HEK293 (cell line): Measurements from ENCODE around the gene ADD1.

Experiments
- KLF16 ChIP-seq: fragments of 450-650 bp; formaldehyde crosslinking; IDR thresholded peaks from 2 replicates; pipeline ENCODE4 v1.5.1; 2017; ENCODE audit warnings: missing biosample characterization, missing genetic modification characterization
- PRDM1 ChIP-seq: fragments of 450-650 bp; formaldehyde crosslinking; IDR thresholded peaks from 2 replicates; pipeline ENCODE4; 2016; ENCODE audit warnings: missing biosample characterization, missing genetic modification characterization
- REPIN1 ChIP-seq: fragments of 450-650 bp; formaldehyde crosslinking; IDR thresholded peaks from 2 replicates; pipeline ENCODE4 v1.5.1; 2017; ENCODE audit warnings: missing biosample characterization, missing genetic modification characterization, low read depth
- YY1 ChIP-seq: fragments of 450-650 bp; formaldehyde crosslinking; IDR thresholded peaks from 2 replicates; pipeline ENCODE4 v1.5.1; 2018; ENCODE audit warnings: missing biosample characterization, missing genetic modification characterization
- ZBTB7A ChIP-seq: fragments of 450-650 bp; formaldehyde crosslinking; IDR thresholded peaks from 2 replicates; pipeline ENCODE4 v1.5.1; 2016; ENCODE audit warnings: low read depth, missing biosample characterization, missing genetic modification characterization
- ZNF214 ChIP-seq: fragments of 450-650 bp; formaldehyde crosslinking; IDR thresholded peaks from 2 replicates; pipeline ENCODE4 v1.5.1; 2017; ENCODE audit warnings: missing biosample characterization, mild to moderate bottlenecking, missing genetic modification characterization, borderline replicate concordance
- ZNF266 ChIP-seq: fragments of 450-650 bp; formaldehyde crosslinking; IDR thresholded peaks from 2 replicates; pipeline ENCODE4 v1.5.1; 2016; ENCODE audit warnings: missing biosample characterization, missing genetic modification characterization, low read depth
- ZNF747 ChIP-seq: fragments of 450-650 bp; formaldehyde crosslinking; IDR thresholded peaks from 2 replicates; pipeline ENCODE4 v1.5.1; 2016; ENCODE audit warnings: missing biosample characterization, missing genetic modification characterization
- TF ChIP-seq, protein P1 (sequence below): fragments of 450-650 bp; formaldehyde crosslinking; IDR thresholded peaks from 2 replicates; pipeline ENCODE4 v1.5.1; 2016; ENCODE audit warnings: missing biosample characterization, missing genetic modification characterization
- TF ChIP-seq, protein P2 (sequence below): fragments of 450-650 bp; formaldehyde crosslinking; IDR thresholded peaks from 2 replicates; pipeline ENCODE4 v1.5.1; 2016; ENCODE audit warnings: missing biosample characterization, missing genetic modification characterization
- TF ChIP-seq, protein P3 (sequence below): fragments of 450-650 bp; formaldehyde crosslinking; conservative IDR thresholded peaks from 2 replicates; pipeline ENCODE4 v1.5.1; 2016; ENCODE audit warnings: low read depth, missing biosample characterization, missing genetic modification characterization
- TF ChIP-seq, protein P4 (sequence below): fragments of 450-650 bp; formaldehyde crosslinking; IDR thresholded peaks from 2 replicates; pipeline ENCODE4 v1.5.1; 2017; ENCODE audit warnings: missing biosample characterization, missing genetic modification characterization
- TF ChIP-seq, protein P5 (sequence below): fragments of 450-650 bp; formaldehyde crosslinking; IDR thresholded peaks from 2 replicates; pipeline ENCODE4 v1.5.1; 2016; ENCODE audit warnings: missing biosample characterization, missing genetic modification characterization

DNA sequence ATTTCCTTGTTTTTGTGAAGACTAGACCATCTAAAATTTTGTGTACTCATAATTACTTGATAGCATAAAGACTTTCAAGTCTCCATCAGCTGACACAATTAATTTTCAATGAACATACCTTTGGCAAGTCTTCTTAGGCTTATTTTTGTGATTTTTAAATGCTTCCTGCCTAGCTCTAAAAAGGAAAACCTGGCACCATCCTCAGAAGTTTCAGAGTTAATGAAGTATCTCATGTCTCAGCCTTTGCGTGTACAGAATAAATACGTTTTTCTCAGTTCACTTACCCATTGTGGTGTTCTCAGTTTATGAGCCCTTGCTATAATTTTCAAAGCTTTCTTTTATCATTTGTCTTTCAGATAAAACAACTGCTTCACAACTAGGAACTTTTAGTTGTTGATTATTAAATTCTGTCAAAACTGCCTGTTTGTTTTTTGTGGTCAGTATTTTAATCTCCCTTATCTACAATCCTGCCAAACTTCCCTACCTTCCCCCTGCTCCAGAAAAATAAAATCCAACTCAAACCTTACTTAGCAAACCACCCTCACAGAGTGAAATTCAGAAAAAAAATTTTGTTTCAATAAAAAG, 21.6 kb downstream of the ADD1 start:
- TF ChIP-seq, protein P1, sequence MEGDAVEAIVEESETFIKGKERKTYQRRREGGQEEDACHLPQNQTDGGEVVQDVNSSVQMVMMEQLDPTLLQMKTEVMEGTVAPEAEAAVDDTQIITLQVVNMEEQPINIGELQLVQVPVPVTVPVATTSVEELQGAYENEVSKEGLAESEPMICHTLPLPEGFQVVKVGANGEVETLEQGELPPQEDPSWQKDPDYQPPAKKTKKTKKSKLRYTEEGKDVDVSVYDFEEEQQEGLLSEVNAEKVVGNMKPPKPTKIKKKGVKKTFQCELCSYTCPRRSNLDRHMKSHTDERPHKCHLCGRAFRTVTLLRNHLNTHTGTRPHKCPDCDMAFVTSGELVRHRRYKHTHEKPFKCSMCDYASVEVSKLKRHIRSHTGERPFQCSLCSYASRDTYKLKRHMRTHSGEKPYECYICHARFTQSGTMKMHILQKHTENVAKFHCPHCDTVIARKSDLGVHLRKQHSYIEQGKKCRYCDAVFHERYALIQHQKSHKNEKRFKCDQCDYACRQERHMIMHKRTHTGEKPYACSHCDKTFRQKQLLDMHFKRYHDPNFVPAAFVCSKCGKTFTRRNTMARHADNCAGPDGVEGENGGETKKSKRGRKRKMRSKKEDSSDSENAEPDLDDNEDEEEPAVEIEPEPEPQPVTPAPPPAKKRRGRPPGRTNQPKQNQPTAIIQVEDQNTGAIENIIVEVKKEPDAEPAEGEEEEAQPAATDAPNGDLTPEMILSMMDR, result no peak
- TF ChIP-seq, protein P2, sequence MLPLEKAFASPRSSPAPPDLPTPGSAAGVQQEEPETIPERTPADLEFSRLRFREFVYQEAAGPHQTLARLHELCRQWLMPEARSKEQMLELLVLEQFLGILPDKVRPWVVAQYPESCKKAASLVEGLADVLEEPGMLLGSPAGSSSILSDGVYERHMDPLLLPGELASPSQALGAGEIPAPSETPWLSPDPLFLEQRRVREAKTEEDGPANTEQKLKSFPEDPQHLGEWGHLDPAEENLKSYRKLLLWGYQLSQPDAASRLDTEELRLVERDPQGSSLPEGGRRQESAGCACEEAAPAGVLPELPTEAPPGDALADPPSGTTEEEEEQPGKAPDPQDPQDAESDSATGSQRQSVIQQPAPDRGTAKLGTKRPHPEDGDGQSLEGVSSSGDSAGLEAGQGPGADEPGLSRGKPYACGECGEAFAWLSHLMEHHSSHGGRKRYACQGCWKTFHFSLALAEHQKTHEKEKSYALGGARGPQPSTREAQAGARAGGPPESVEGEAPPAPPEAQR (tag by site-specific recombination), result no peak
- no peak for TF ChIP-seq ZNF747 (tag by site-specific recombination)
- TF ChIP-seq ZNF266 (tag by site-specific recombination), result no peak
- no peak for TF ChIP-seq PRDM1 (tag by site-specific recombination)
- TF ChIP-seq, protein P3, sequence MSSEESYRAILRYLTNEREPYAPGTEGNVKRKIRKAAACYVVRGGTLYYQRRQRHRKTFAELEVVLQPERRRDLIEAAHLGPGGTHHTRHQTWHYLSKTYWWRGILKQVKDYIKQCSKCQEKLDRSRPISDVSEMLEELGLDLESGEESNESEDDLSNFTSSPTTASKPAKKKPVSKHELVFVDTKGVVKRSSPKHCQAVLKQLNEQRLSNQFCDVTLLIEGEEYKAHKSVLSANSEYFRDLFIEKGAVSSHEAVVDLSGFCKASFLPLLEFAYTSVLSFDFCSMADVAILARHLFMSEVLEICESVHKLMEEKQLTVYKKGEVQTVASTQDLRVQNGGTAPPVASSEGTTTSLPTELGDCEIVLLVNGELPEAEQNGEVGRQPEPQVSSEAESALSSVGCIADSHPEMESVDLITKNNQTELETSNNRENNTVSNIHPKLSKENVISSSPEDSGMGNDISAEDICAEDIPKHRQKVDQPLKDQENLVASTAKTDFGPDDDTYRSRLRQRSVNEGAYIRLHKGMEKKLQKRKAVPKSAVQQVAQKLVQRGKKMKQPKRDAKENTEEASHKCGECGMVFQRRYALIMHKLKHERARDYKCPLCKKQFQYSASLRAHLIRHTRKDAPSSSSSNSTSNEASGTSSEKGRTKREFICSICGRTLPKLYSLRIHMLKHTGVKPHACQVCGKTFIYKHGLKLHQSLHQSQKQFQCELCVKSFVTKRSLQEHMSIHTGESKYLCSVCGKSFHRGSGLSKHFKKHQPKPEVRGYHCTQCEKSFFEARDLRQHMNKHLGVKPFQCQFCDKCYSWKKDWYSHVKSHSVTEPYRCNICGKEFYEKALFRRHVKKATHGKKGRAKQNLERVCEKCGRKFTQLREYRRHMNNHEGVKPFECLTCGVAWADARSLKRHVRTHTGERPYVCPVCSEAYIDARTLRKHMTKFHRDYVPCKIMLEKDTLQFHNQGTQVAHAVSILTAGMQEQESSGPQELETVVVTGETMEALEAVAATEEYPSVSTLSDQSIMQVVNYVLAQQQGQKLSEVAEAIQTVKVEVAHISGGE (tag by site-specific recombination), result no peak
- no peak for TF ChIP-seq YY1
- no peak for TF ChIP-seq ZNF214 (tag by site-specific recombination)
- no peak for TF ChIP-seq REPIN1 (tag by site-specific recombination)
- TF ChIP-seq KLF16 (tag by site-specific recombination), result no peak
- no peak for TF ChIP-seq ZBTB7A (tag by site-specific recombination)
- TF ChIP-seq, protein P4, sequence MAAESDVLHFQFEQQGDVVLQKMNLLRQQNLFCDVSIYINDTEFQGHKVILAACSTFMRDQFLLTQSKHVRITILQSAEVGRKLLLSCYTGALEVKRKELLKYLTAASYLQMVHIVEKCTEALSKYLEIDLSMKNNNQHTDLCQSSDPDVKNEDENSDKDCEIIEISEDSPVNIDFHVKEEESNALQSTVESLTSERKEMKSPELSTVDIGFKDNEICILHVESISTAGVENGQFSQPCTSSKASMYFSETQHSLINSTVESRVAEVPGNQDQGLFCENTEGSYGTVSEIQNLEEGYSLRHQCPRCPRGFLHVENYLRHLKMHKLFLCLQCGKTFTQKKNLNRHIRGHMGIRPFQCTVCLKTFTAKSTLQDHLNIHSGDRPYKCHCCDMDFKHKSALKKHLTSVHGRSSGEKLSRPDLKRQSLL (tag by site-specific recombination), result no peak
- TF ChIP-seq, protein P5, sequence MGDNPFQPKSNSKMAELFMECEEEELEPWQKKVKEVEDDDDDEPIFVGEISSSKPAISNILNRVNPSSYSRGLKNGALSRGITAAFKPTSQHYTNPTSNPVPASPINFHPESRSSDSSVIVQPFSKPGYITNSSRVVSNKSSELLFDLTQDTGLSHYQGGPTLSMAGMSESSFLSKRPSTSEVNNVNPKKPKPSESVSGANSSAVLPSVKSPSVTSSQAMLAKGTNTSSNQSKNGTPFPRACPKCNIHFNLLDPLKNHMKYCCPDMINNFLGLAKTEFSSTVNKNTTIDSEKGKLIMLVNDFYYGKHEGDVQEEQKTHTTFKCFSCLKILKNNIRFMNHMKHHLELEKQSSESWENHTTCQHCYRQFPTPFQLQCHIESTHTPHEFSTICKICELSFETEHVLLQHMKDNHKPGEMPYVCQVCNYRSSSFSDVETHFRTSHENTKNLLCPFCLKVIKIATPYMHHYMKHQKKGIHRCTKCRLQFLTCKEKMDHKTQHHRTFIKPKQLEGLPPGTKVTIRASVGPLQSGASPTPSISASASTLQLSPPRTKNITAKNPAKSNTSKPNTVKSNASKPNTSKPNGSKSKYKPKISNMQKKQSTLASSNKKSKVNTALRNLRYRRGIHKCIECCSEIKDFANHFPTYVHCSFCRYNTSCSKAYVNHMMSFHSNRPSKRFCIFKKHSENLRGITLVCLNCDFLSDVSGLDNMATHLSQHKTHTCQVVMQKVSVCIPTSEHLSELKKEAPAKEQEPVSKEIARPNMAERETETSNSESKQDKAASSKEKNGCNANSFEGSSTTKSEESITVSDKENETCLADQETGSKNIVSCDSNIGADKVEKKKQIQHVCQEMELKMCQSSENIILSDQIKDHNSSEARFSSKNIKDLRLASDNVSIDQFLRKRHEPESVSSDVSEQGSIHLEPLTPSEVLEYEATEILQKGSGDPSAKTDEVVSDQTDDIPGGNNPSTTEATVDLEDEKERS, result no peak
